K562 (cell line): ENCODE data around the gene TARP.

Experiments used
- ATAC-seq: fragments of 200-7000 bp; cut with Tn5 transposase; 3 replicates; pipeline ENCODE4 v1.9.1; 2020; ENCODE audit warnings: moderate library complexity
- BruUV-seq: library from RNA; stranded (reverse); fragments of 400-500 nt; replicated peaks from 2 replicates; lab custom pipeline; 2021; lab: Mats Ljungman, UMichigan
- CTCF ChIA-PET: fragments of 300-600 bp; formaldehyde crosslinking; extraction: SDS; loops from one replicate; lab custom pipeline; 2021; ENCODE audit warnings: low intra/inter-chr PET ratio; lab: Yijun Ruan, JAX
- POLR2A ChIA-PET: fragments of 300-600, 350-650 bp; sonication (Branson Sonifier 250); formaldehyde crosslinking; extraction: SDS; loops from one replicate; lab custom pipeline; 2021; ENCODE audit warnings: antibody characterized with exemption, inconsistent platforms; lab: Yijun Ruan, JAX
- DNase-seq, 4 experiments: peaks; one replicate each; pipeline versions ENCODE4 v3.0.0 to v3.0.0-alpha.2; 2011 to 2018; ENCODE audit warnings: low spot score in 3 of 4, mixed read lengths in 3 of 4; ENCODE audit errors: extremely low read depth in 1 of 4
- FAIRE-seq: peaks from 2 replicates; lab custom pipeline; 2011; peaks lifted over from hg19 to GRCh38; lab: Jason Lieb, UNC
- H2AFZ ChIP-seq: 2 replicates; pipeline ENCODE4 v1.6.0; 2011; ENCODE audit warnings: low read depth, low read length, control low read depth, inconsistent platforms
- H3K27ac ChIP-seq: fragments of 200-600 bp; 3 replicates; pipeline ENCODE4 v1.8.0; 2011; ENCODE audit warnings: low read depth, mild to moderate bottlenecking, control low read depth, inconsistent platforms, low read length, moderate library complexity, mixed read lengths; ENCODE audit errors: extremely low read depth
- H3K27me3 ChIP-seq, 2 experiments: fragments of 300-600 bp in 1 of 2; 2 replicates in 1 of 2; 3 replicates in 1 of 2; pipeline versions ENCODE4 v1.6.0 to v1.8.0; 2011; ENCODE audit warnings: inconsistent platforms in 2 of 2, low read length in 2 of 2, mild to moderate bottlenecking in 1 of 2, mixed read lengths in 1 of 2, moderate library complexity in 1 of 2; ENCODE audit not compliant: control insufficient read depth in 2 of 2, insufficient read depth in 2 of 2
- H3K36me3 ChIP-seq: fragments of 300-600 bp; 3 replicates; pipeline ENCODE4 v1.8.0; 2011; ENCODE audit warnings: mild to moderate bottlenecking, low read length, inconsistent platforms; ENCODE audit not compliant: control insufficient read depth, insufficient read depth
- H3K4me1 ChIP-seq, 2 experiments: fragments of 200-600 bp in 1 of 2; replicated peaks in 1 of 2; 2 replicates in 1 of 2; 3 replicates in 1 of 2; pipeline versions ENCODE4 v1.5.1 to v1.8.0; 2011; ENCODE audit warnings: inconsistent platforms in 2 of 2, low read length in 2 of 2, mild to moderate bottlenecking in 1 of 2, mixed read lengths in 1 of 2, moderate library complexity in 1 of 2; ENCODE audit not compliant: control insufficient read depth in 2 of 2, insufficient read depth in 2 of 2
- H3K4me2 ChIP-seq: 2 replicates; pipeline ENCODE4 v1.6.1; 2011; ENCODE audit warnings: low read length, control low read depth, inconsistent platforms, mixed read lengths; ENCODE audit not compliant: insufficient read depth
- H3K4me3 ChIP-seq: fragments of 200-600 bp; sonication (generic), shearing (Covaris generic); 2 replicates; pipeline ENCODE4 v1.5.1; 2016; ENCODE audit warnings: control low read depth, inconsistent platforms
- H3K79me2 ChIP-seq: fragments of 200-600 bp; 3 replicates; pipeline ENCODE4 v1.8.0; 2011; ENCODE audit warnings: low read length, inconsistent platforms; ENCODE audit not compliant: control insufficient read depth, insufficient read depth
- H3K9ac ChIP-seq, 2 experiments: 2 replicates each; pipeline versions ENCODE4 v1.6.0 to v1.6.1; 2011; ENCODE audit warnings: low read depth in 2 of 2, low read length in 2 of 2, control low read depth in 1 of 2, inconsistent platforms in 1 of 2, mild to moderate bottlenecking in 1 of 2, mixed read lengths in 1 of 2; ENCODE audit not compliant: insufficient read depth in 1 of 2
- H3K9me1 ChIP-seq: one replicate; pipeline ENCODE4 v1.6.0; 2011; ENCODE audit warnings: inconsistent platforms, mild to moderate bottlenecking, low read length, moderate library complexity; ENCODE audit not compliant: control insufficient read depth, insufficient read depth
- H3K9me3 ChIP-seq: replicated peaks from 2 replicates; pipeline ENCODE4 v1.5.1; 2011; ENCODE audit warnings: low read depth, low read length, inconsistent platforms; ENCODE audit not compliant: control insufficient read depth, insufficient read depth
- H4K20me1 ChIP-seq: replicated peaks from 2 replicates; pipeline ENCODE4 v1.6.1; 2011; ENCODE audit warnings: low read length, inconsistent platforms, mixed read lengths; ENCODE audit not compliant: control insufficient read depth, insufficient read depth
- BDP1 ChIP-seq: IDR thresholded peaks from 3 replicates; pipeline ENCODE4 v1.6.1; 2011; ENCODE audit not compliant: insufficient read length, insufficient read depth
- BRD9 ChIP-seq: fragments of 450-650 bp; IDR thresholded peaks from 2 replicates; pipeline ENCODE4 v1.6.1; 2018; ENCODE audit warnings: low read depth; ENCODE audit not compliant: partially characterized antibody
- CBFB ChIP-seq: sonication (generic); formaldehyde crosslinking; IDR thresholded peaks from 2 replicates; pipeline ENCODE4 v1.4.0; 2020; ENCODE audit warnings: mild to moderate bottlenecking, missing genetic modification reagents
- ELK1 ChIP-seq: sonication (generic); formaldehyde crosslinking; IDR thresholded peaks from 2 replicates; pipeline ENCODE4 v1.8.1; 2022; ENCODE audit warnings: missing genetic modification reagents
- FOXO4 ChIP-seq: fragments of 450-650 bp; formaldehyde crosslinking; IDR thresholded peaks from 2 replicates; pipeline ENCODE4 v1.4.0; 2020; ENCODE audit warnings: mild to moderate bottlenecking, moderate library complexity
- MAFG ChIP-seq: fragments of 450-650 bp; conservative IDR thresholded peaks from 2 replicates; pipeline ENCODE4 v1.6.1; 2016; ENCODE audit warnings: missing genetic modification characterization, missing compliant biosample characterization
- MECOM ChIP-seq: fragments of 250-450 bp; sonication (Bioruptor Pico); IDR thresholded peaks from 2 replicates; pipeline ENCODE4 v1.8.0; 2022; ENCODE audit warnings: inconsistent platforms
- MTA1 ChIP-seq: fragments of 450-650 bp; IDR thresholded peaks from 2 replicates; pipeline ENCODE4 v1.6.1; 2017; ENCODE audit warnings: borderline replicate concordance
- NELFE ChIP-seq: IDR thresholded peaks from 2 replicates; pipeline ENCODE4 v1.6.1; 2011; ENCODE audit warnings: mild to moderate bottlenecking; ENCODE audit not compliant: insufficient read depth, insufficient read length
- NFYB ChIP-seq: IDR thresholded peaks from 2 replicates; pipeline ENCODE4 v1.6.1; 2011; ENCODE audit warnings: mild to moderate bottlenecking, moderate library complexity; ENCODE audit not compliant: insufficient read length; ENCODE audit errors: extremely low read depth
- PPARD ChIP-seq: fragments of 250-450 bp; sonication (Bioruptor Pico); IDR thresholded peaks from 2 replicates; pipeline ENCODE4 v1.8.0; 2022; ENCODE audit warnings: inconsistent platforms, mild to moderate bottlenecking, moderate library complexity
- SNIP1 ChIP-seq: fragments of 450-650 bp; IDR thresholded peaks from 2 replicates; pipeline ENCODE4 v1.7.1; 2017; ENCODE audit warnings: low read depth, mild to moderate bottlenecking
- SNRNP70 ChIP-seq: fragments of 200-400 bp; formaldehyde crosslinking; optimal IDR thresholded peaks from 2 replicates; pipeline ENCODE3; 2017; ENCODE audit warnings: low read depth, low read length
- TCF15 ChIP-seq: fragments of 250-450 bp; sonication (Bioruptor Pico); IDR thresholded peaks from 2 replicates; pipeline ENCODE4 v1.8.0; 2022; ENCODE audit warnings: moderate library complexity, mild to moderate bottlenecking, inconsistent platforms
- ZNF395 ChIP-seq: fragments of 200-800 bp; sonication (Bioruptor generic); IDR thresholded peaks from 2 replicates; pipeline ENCODE4 v1.6.1; 2017; ENCODE audit warnings: missing genetic modification characterization, missing compliant biosample characterization
- in situ Hi-C: fragments of 300-500 bp; cut with MboI; formaldehyde crosslinking; loops from 4 replicates; pipeline ENCODE4 v1.15.0; 2018; ENCODE audit warnings: inconsistent platforms, mixed read lengths
- intact Hi-C: fragments of 100-400 bp; cut with micrococcal nuclease; formaldehyde crosslinking; loops from 2 replicates; pipeline ENCODE4 v1.14.2; 2022

TARP gene

GRCh38 chr7:38281266-38281665 is 7.8 kb upstream of the TARP start:
- FAIRE-seq (no peak), ATAC-seq (no peak), DNase-seq (no peak)
- H3K9me3 ChIP-seq = no peaks in the 10 kb centered on the region
- no TSS peak for BruUV-seq
- no peaks in the 10 kb centered on the region; a peak in 1 of 5 replicates for H3K4me1 ChIP-seq
- TF ChIP-seq ELK1 (no peak), BDP1 (no peak), NELFE (no peak), CBFB (CRISPR knock-in tag) (no peak), ZNF395 (CRISPR knock-in tag) (no peak), TCF15 (no peak), MAFG (tag) (no peak), SNIP1 (no peak), BRD9 (no peak), MTA1 (no peak), FOXO4 (CRISPR knock-in tag) (no peak), MECOM (CRISPR knock-in tag) (no peak), NFYB (no peak), PPARD (CRISPR knock-in tag) (no peak), SNRNP70 (no peak)
- H3K9me1 ChIP-seq = no peaks in the 10 kb centered on the region
- H4K20me1 ChIP-seq = no peaks in the 10 kb centered on the region
- intact Hi-C loops (no loop called here), in situ Hi-C loops (no loop called here)
- H3K79me2 ChIP-seq = no peaks in the 10 kb centered on the region
- no peak overlapping the region for H3K9ac ChIP-seq
- no peak overlapping the region for H3K27ac ChIP-seq
- H3K4me3 ChIP-seq = no peak overlapping the region
- no peak overlapping the region for H2AFZ ChIP-seq
- no peak overlapping the region for H3K4me2 ChIP-seq
- no peaks in the 10 kb centered on the region for H3K36me3 ChIP-seq
- ChIA-PET POLR2A (no interaction called here), CTCF (no interaction called here)
- H3K27me3 ChIP-seq = peaks cover 5 to 15% of the 10 kb centered on the region in 2 experiments; a peak in 3 of 5 replicates
